GM10248 (cell line): ENCODE measurements around the gene TMEM9B.

ENCODE experiments used
- CTCF ChIA-PET: fragments of 300-600 bp; sonication (Branson Sonifier 250); formaldehyde crosslinking; extraction: SDS; loops from one replicate; lab custom pipeline; 2021; ENCODE audit warnings: antibody characterized with exemption; lab: Yijun Ruan, JAX
- POLR2A ChIA-PET: fragments of 350-650 bp; sonication (Branson Sonifier 250); formaldehyde crosslinking; extraction: SDS; loops from one replicate; lab custom pipeline; 2020; ENCODE audit warnings: antibody characterized with exemption; lab: Yijun Ruan, JAX
- DNase-seq: peaks from one replicate; pipeline ENCODE4 v3.0.0; 2012; ENCODE audit errors: extremely low spot score
- TF ChIP-seq, protein P1 (sequence below): IDR thresholded peaks from 2 replicates; pipeline ENCODE4 v1.5.1; 2012; ENCODE audit warnings: mild to moderate bottlenecking, low read depth; ENCODE audit errors: extremely low read depth, missing control alignments, control extremely low read depth

The TMEM9B gene

DNA sequence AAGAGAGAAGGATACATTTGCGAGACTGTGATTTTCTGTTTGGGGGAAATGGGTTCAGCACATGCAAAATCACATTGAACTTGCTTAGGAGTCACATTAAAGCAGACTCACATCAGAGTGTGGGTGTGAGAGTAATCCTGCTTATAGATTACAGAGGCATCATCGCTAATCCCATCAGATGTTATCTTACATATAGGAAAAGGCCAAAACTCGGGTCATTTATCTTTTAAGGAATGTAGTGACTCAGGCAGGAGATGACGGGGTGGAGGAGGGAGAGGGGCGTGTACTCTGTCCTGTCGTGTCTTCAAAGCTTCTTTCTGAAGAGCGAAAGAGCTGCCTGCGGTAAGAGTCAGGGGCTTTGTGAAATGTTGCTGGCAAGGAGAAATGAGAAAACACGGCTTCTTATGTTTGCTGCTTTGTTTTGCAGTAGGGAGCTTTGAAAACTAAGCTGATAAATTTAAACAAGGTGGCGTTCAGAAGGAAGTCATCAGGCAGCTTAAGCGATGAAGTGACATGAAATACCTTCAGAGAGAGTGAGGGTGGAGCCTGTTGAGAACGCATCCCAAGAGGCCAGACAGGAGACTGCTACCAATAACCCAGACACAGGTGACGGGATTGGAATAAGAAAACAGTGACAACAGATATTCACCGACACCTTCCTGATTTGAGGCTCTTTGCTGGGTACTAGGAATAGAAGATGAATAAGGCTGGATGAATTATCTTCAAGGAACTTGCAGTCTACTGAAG is 29.3 kb downstream of the TMEM9B start:
- TF ChIP-seq, protein P1, sequence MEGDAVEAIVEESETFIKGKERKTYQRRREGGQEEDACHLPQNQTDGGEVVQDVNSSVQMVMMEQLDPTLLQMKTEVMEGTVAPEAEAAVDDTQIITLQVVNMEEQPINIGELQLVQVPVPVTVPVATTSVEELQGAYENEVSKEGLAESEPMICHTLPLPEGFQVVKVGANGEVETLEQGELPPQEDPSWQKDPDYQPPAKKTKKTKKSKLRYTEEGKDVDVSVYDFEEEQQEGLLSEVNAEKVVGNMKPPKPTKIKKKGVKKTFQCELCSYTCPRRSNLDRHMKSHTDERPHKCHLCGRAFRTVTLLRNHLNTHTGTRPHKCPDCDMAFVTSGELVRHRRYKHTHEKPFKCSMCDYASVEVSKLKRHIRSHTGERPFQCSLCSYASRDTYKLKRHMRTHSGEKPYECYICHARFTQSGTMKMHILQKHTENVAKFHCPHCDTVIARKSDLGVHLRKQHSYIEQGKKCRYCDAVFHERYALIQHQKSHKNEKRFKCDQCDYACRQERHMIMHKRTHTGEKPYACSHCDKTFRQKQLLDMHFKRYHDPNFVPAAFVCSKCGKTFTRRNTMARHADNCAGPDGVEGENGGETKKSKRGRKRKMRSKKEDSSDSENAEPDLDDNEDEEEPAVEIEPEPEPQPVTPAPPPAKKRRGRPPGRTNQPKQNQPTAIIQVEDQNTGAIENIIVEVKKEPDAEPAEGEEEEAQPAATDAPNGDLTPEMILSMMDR, result no peak
- POLR2A ChIA-PET, result no interaction called here
- CTCF ChIA-PET, result interaction anchor here (0.9 to 2.1 kb wide), 3 partner anchors 8 to 25 kb away, joined by 3 to 12 read pairs (median 4); no protein-coding TSS in a partner anchor
- DNase-seq, result no peak

DNA sequence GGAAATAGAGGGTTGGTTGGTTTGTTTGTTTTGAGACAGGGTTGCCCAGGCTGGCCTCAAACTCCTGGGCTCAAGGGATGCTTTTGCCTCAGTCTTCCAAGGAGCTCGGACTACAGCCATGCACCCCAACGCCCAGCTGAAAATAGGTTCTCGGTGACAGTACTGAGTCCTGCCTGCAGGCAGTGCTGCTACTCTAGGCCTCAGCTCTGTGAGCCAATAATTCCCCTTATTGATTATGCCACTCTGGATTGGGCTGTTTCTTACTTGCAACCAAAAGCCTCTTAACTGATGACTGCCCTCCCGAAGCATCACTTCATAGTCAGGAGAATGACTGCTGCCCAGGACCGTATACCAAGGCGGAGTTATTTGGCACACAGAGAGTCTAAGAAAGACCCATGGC is 30.3 kb downstream of the TMEM9B start:
- POLR2A ChIA-PET, result interaction anchor here (0.6 kb wide), 1 partner anchor 25 kb away, joined by 6 read pairs; no protein-coding TSS in a partner anchor
- TF ChIP-seq, protein P1, result no peak
- DNase-seq, result no peak
- CTCF ChIA-PET, result no interaction called here

GRCh38 chr11:8932564-8933180 is 31.6 kb downstream of the TMEM9B start, which contains the start of gene C11orf16:
C11orf16 (minus strand) TSS chr11:8932947; CDS start chr11:8932308, 639 bp downstream.
- DNase-seq, result no peak
- CTCF ChIA-PET, result interaction anchor here (1.1 kb wide), 1 partner anchor 27 kb away, joined by 3 read pairs; no protein-coding TSS in a partner anchor
- POLR2A ChIA-PET, result no interaction called here
- TF ChIP-seq, protein P1, result no peak

- no peak for DNase-seq
- ChIA-PET POLR2A (no interaction called here), CTCF (interaction anchor here (1.0 to 4.0 kb wide), 2 partner anchors 16 to 29 kb away, joined by 6 to 18 read pairs; no protein-coding TSS in a partner anchor)
- TF ChIP-seq, protein P1, result no peak
Measured at GRCh38 chr11:8930456-8931175, 33.6 kb downstream of the TMEM9B start.

DNA sequence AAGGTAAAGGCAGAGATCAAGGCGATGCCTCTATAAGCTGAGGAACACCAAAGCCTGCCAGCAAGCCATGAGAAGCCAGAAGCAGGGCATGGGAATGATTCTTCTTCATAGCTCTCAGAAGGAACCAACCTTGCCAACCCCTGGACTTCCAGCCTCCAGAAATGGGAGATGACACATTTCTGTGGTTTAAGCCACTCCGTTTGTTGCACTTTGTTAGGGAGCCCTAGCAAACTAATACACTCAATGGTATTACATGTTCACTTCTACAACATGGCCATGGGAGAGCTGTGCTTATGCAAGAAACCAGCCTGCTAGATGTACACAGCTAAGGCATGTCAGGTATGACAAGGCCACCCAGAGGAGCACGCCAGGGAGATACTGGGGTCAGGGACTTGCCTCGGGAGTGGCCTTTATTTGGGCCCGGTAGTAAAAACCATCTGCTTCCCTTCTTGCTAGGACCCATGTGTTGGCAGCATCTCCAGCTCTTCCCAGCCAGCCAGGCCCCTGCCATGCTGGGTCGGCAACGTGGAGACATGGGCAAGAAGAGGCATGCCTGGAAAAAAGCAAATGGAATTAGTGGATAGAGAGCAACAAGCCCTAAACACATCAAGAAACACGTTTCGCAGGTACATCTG is 35.1 kb downstream of the TMEM9B start:
- TF ChIP-seq, protein P1, result no peak
- ChIA-PET CTCF (interaction anchor here (1.5 to 4.0 kb wide), 2 partner anchors 22 to 31 kb away, joined by 3 to 18 read pairs; no protein-coding TSS in a partner anchor), POLR2A (no interaction called here)
- DNase-seq, result no peak
